Stimulated activated CD8-positive, alpha-beta memory T cell treated with anti-CD3 and anti-CD28 coated beads, Interleukin-12 subunit alpha, Interleukin-12 subunit beta, amount 100 ng/mL, for 4 hours (primary cell): Measurements from ENCODE around the gene HNRNPLL.
"Not testable (repeated sequence)": the region's sequence is repeated elsewhere in the genome, so short reads cannot be mapped to it uniquely, and the experiment has no call there.

Source experiments
- DNase-seq: peaks from one replicate; pipeline ENCODE4 v3.0.0-alpha.2; 2020; ENCODE audit warnings: low read depth

HNRNPLL gene

GRCh38 chr2:38619458-38620164 lies 16.9 kb upstream of the HNRNPLL start:
- DNase-seq, result no peak

GRCh38 chr2:38617301-38617700 lies 14.6 kb upstream of the HNRNPLL start:
- no peak for DNase-seq

- no peak for DNase-seq
Observed at GRCh38 chr2:38615237-38615636, 12.5 kb upstream of the HNRNPLL start.

- DNase-seq, result no peak
Observed at GRCh38 chr2:38613849-38614213, 11.1 kb upstream of the HNRNPLL start.

- DNase-seq, result no peak
Observed at GRCh38 chr2:38613126-38613848, 10.6 kb upstream of the HNRNPLL start.

GRCh38 chr2:38610851-38611801 lies 8.4 kb upstream of the HNRNPLL start:
- DNase-seq, result no peak

GRCh38 chr2:38609246-38609645 lies 6.5 kb upstream of the HNRNPLL start:
- not testable (repeated sequence) for DNase-seq

- DNase-seq, result no peak
Observed at GRCh38 chr2:38608755-38609154, 6.0 kb upstream of the HNRNPLL start.

- no peak for DNase-seq
Observed at GRCh38 chr2:38605298-38605830, 2.6 kb upstream of the HNRNPLL start.

GRCh38 chr2:38603402-38604290 lies 918 bp upstream of the HNRNPLL start:
- DNase-seq, result peak; percentile 67

- peak; percentile 19 for DNase-seq
Observed at GRCh38 chr2:38602136-38602731, 494 bp downstream of the HNRNPLL start.

- DNase-seq, result no peak
Observed at GRCh38 chr2:38601463-38602135, 1.1 kb downstream of the HNRNPLL start.

GRCh38 chr2:38600921-38601455 lies 1.7 kb downstream of the HNRNPLL start:
- no peak for DNase-seq

- DNase-seq, result no peak
Observed at GRCh38 chr2:38600242-38600891, 2.4 kb downstream of the HNRNPLL start.

GRCh38 chr2:38599706-38600105 lies 3.0 kb downstream of the HNRNPLL start:
- DNase-seq, result no peak

GRCh38 chr2:38598991-38599295 lies 3.8 kb downstream of the HNRNPLL start:
- no peak for DNase-seq

GRCh38 chr2:38598200-38598990 lies 4.3 kb downstream of the HNRNPLL start:
- no peak for DNase-seq

- DNase-seq, result no peak
Observed at GRCh38 chr2:38597115-38597514, 5.6 kb downstream of the HNRNPLL start.

GRCh38 chr2:38596229-38596628 lies 6.5 kb downstream of the HNRNPLL start:
- no peak for DNase-seq
